ENCODE data around the gene TMEM9. TPM values are rescaled to one million over a fixed set of nuclear protein-coding genes. Genes with fewer than 3 reads are reported as not detected.

The TMEM9 gene
- polyA plus RNA-seq, 3 donors, result 13.6 to 43.6 (median 22.4) TPM

- H3K9me3 Mint-ChIP-seq, result no peaks in the 10 kb centered on the region
- Histone ChIP-seq H3K27ac (ENCODE audit: low read depth in 1 of 2, low read length in 2 of 2) (no peak overlapping the region), H3K4me3 (replicated peaks in 1 of 3; ENCODE audit: low read depth in 2 of 3, low read length in 3 of 3) (no peak overlapping the region), H4K20me1 (ENCODE audit: insufficient read depth, low read length) (no peaks in the 10 kb centered on the region), H3K36me3 (replicated peaks in 1 of 2; ENCODE audit: control insufficient read depth in 1 of 2, insufficient read depth in 2 of 2, low read length in 2 of 2) (peaks cover 72 to 89% of the 10 kb centered on the region in 2 donors), H3K9me3 (replicated peaks in 1 of 2; ENCODE audit: control insufficient read depth in 1 of 2, insufficient read depth in 1 of 2, low read length in 2 of 2) (no peaks in the 10 kb centered on the region), H3K27me3 (ENCODE audit: control insufficient read depth in 2 of 2, insufficient read depth in 2 of 2, low read length in 2 of 2) (no peaks in the 10 kb centered on the region), H2AFZ (ENCODE audit: insufficient read depth, low read depth, low read length, poor library complexity, severe bottlenecking) (no peak overlapping the region), H3K4me2 (replicated peaks; ENCODE audit: extremely low read depth, low read length, poor library complexity, severe bottlenecking) (no peak overlapping the region), H3K9ac (ENCODE audit: insufficient read depth, low read length, poor library complexity, severe bottlenecking) (no peak overlapping the region), H3K79me2 (ENCODE audit: insufficient read depth, low read length) (no peaks in the 10 kb centered on the region), H3K4me1 (ENCODE audit: control insufficient read depth in 1 of 2, insufficient read depth in 2 of 2, low read length in 2 of 2) (no peaks in the 10 kb centered on the region)
- H3K4me3 Mint-ChIP-seq, result no peak overlapping the region
- intact Hi-C loops (cut with micrococcal nuclease), result no loop called here
- H3K4me1 Mint-ChIP-seq, result no peaks in the 10 kb centered on the region
- TF ChIP-seq CTCF (IDR thresholded peaks at IDR 0.05), result no peak
- WGBS (ENCODE audit: insufficient coverage), result 97% methylated on average over 12 of the region's 16 CpGs
- H3K36me3 Mint-ChIP-seq, result peaks cover 79 to 94% of the 10 kb centered on the region in 2 donors
- H3K27me3 Mint-ChIP-seq (ENCODE audit: low read depth in 3 of 3), result peaks cover 0 to 3% (median 0%) of the 10 kb centered on the region in 3 donors
- peak overlapping the region in 1 of 7 donors; percentile 11 for H3K27ac Mint-ChIP-seq
- DNase-seq, result no peak
Observed at GRCh38 chr1:201142849-201143725, 11.2 kb downstream of the TMEM9 start.

- Mint-ChIP-seq H3K4me1 (no peaks in the 10 kb centered on the region), H3K27ac (peak overlapping the region in 1 of 7 donors; percentile 1)
- intact Hi-C loops (cut with micrococcal nuclease), result no loop called here
Observed at GRCh38 chr1:201142011-201142848, 12.0 kb downstream of the TMEM9 start.

More at GRCh38 chr1:201142011-201142848, 12.0 kb downstream of the TMEM9 start:
- peaks cover 74 to 92% of the 10 kb centered on the region in 2 donors for H3K36me3 Mint-ChIP-seq
- Histone ChIP-seq H3K4me2 (replicated peaks; ENCODE audit: extremely low read depth, low read length, poor library complexity, severe bottlenecking) (no peak overlapping the region), H3K27ac (ENCODE audit: low read depth in 1 of 2, low read length in 2 of 2) (no peak overlapping the region), H3K9ac (ENCODE audit: insufficient read depth, low read length, poor library complexity, severe bottlenecking) (no peak overlapping the region), H2AFZ (ENCODE audit: insufficient read depth, low read depth, low read length, poor library complexity, severe bottlenecking) (no peak overlapping the region), H3K9me3 (replicated peaks in 1 of 2; ENCODE audit: control insufficient read depth in 1 of 2, insufficient read depth in 1 of 2, low read length in 2 of 2) (no peaks in the 10 kb centered on the region), H3K4me3 (replicated peaks in 1 of 3; ENCODE audit: low read depth in 2 of 3, low read length in 3 of 3) (no peak overlapping the region), H3K79me2 (ENCODE audit: insufficient read depth, low read length) (no peaks in the 10 kb centered on the region), H3K4me1 (ENCODE audit: control insufficient read depth in 1 of 2, insufficient read depth in 2 of 2, low read length in 2 of 2) (no peaks in the 10 kb centered on the region), H4K20me1 (ENCODE audit: insufficient read depth, low read length) (no peaks in the 10 kb centered on the region), H3K36me3 (replicated peaks in 1 of 2; ENCODE audit: control insufficient read depth in 1 of 2, insufficient read depth in 2 of 2, low read length in 2 of 2) (peaks cover 72 to 88% of the 10 kb centered on the region in 2 donors), H3K27me3 (ENCODE audit: control insufficient read depth in 2 of 2, insufficient read depth in 2 of 2, low read length in 2 of 2) (no peaks in the 10 kb centered on the region)
- 96% methylated on average over 15 of the region's 16 CpGs for WGBS (ENCODE audit: insufficient coverage)
- no peak for TF ChIP-seq CTCF (IDR thresholded peaks at IDR 0.05)
- DNase-seq, result no peak
- H3K9me3 Mint-ChIP-seq, result no peaks in the 10 kb centered on the region
- no peak overlapping the region for H3K4me3 Mint-ChIP-seq
- H3K27me3 Mint-ChIP-seq (ENCODE audit: low read depth in 3 of 3), result peaks cover 0 to 4% (median 0%) of the 10 kb centered on the region in 3 donors
